ENCODE data around the gene LMF1.
"Not testable (repeated sequence)": the region's sequence is repeated elsewhere in the genome, so short reads cannot be mapped to it uniquely, and the experiment has no call there.

The LMF1 gene

GRCh38 chr16:973366-973765 is 2.6 kb upstream of the LMF1 start:
- DNase-seq, result no peak

- DNase-seq, result peak in 47 of 51 donors; percentile 30 to 95 (median 81)
Observed at GRCh38 chr16:972316-973002, 1.7 kb upstream of the LMF1 start.

GRCh38 chr16:971981-972315 is 1.2 kb upstream of the LMF1 start:
- peak in 1 of 51 donors; percentile 31 for DNase-seq

GRCh38 chr16:971582-971905 is 760 bp upstream of the LMF1 start:
- DNase-seq, result peak in 1 of 51 donors; percentile 67

- DNase-seq, result peak in 2 of 51 donors; percentile 39 to 65
Observed at GRCh38 chr16:970386-970765, 408 bp downstream of the LMF1 start.

- peak in 4 of 51 donors; percentile 34 to 37 (median 36) for DNase-seq
Observed at GRCh38 chr16:969508-970385, 1.0 kb downstream of the LMF1 start.

GRCh38 chr16:968620-969019 is 2.2 kb downstream of the LMF1 start:
- no peak for DNase-seq

- DNase-seq, result no peak
Observed at GRCh38 chr16:967546-968295, 3.1 kb downstream of the LMF1 start.

GRCh38 chr16:967077-967541 is 3.7 kb downstream of the LMF1 start:
- DNase-seq, result no peak

- DNase-seq, result no peak
Observed at GRCh38 chr16:966505-966904, 4.3 kb downstream of the LMF1 start.

GRCh38 chr16:966035-966434 is 4.7 kb downstream of the LMF1 start:
- DNase-seq, result no peak

GRCh38 chr16:965487-965886 is 5.3 kb downstream of the LMF1 start:
- no peak for DNase-seq

- no peak for DNase-seq
Observed at GRCh38 chr16:965036-965395, 5.8 kb downstream of the LMF1 start.

GRCh38 chr16:964356-965035 is 6.3 kb downstream of the LMF1 start:
- peak in 20 of 51 donors; percentile 32 to 67 (median 45) for DNase-seq

GRCh38 chr16:963913-964312 is 6.9 kb downstream of the LMF1 start:
- DNase-seq, result no peak

GRCh38 chr16:962901-963814 is 7.6 kb downstream of the LMF1 start:
- DNase-seq, result no peak

GRCh38 chr16:962366-962765 is 8.4 kb downstream of the LMF1 start:
- DNase-seq, result no peak

GRCh38 chr16:959232-960040 is 11.3 kb downstream of the LMF1 start:
- no peak for DNase-seq

GRCh38 chr16:955766-956165 is 15.0 kb downstream of the LMF1 start:
- DNase-seq, result not testable (repeated sequence)

GRCh38 chr16:953818-954217 is 17.0 kb downstream of the LMF1 start:
- DNase-seq, result peak in 5 of 51 donors; percentile 19 to 65 (median 42)

Measured in hypothalamus (tissue), 51 donors.